UCSD-AML1 (cell line): ENCODE results near the gene ORAI3.

ENCODE experiments used
- DNase-seq: peaks from one replicate; lab custom pipeline; 2025; ENCODE audit not compliant: unreplicated experiment; lab: John Stamatoyannopoulos, UW

The ORAI3 gene

GRCh38 chr16:30987581-30988190, 38.8 kb downstream of the ORAI3 start:
- DNase-seq = no peak

- DNase-seq = no peak
Measured at GRCh38 chr16:30989469-30990047, 40.7 kb downstream of the ORAI3 start.

DNA sequence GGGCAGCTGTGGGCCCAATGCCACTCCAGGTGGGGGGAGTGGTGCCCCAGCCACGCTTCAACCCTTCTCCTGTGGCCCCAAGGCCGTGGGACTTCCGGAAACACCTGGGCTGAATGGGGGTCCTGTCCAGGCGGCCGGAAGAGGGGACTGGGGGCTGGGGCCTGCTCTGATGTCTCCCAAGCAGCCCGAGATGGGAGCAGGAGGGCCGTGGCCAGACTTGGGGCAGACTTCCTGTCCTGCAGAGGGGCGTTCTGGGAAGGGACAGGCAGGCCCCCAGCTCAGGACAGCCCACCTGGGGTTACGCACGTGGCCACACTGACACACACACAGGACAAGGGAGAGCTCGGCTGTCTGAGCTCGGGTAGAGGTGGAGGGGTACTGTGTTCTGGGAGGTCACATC, 41.2 kb downstream of the ORAI3 start:
- DNase-seq = no peak

- no peak for DNase-seq
Measured at GRCh38 chr16:30991052-30991451, 42.2 kb downstream of the ORAI3 start.

DNA sequence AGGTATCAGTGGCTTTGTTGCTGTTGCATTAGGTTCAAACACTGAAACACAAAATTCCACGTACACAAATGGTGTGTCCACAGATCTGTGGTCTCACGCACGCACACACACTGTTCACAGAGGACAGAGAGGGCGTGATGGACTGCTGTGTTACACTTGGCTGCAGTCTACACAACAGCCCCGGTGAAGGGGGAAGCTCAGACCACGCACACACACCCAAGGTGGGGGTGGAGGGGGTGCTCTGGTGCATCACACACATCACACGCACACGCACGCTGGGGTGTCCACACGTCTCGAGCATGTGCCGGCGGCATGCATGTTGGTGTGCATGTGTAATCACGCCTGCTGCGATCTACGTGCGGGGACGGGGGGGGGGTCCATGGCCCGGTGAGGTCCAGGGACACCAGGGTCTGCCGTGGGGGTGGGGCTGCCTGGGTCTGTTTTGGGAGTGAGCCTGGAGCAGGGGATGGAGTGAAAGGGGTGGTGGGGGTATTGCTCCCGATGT, 43.5 kb downstream of the ORAI3 start:
- no peak for DNase-seq

DNA sequence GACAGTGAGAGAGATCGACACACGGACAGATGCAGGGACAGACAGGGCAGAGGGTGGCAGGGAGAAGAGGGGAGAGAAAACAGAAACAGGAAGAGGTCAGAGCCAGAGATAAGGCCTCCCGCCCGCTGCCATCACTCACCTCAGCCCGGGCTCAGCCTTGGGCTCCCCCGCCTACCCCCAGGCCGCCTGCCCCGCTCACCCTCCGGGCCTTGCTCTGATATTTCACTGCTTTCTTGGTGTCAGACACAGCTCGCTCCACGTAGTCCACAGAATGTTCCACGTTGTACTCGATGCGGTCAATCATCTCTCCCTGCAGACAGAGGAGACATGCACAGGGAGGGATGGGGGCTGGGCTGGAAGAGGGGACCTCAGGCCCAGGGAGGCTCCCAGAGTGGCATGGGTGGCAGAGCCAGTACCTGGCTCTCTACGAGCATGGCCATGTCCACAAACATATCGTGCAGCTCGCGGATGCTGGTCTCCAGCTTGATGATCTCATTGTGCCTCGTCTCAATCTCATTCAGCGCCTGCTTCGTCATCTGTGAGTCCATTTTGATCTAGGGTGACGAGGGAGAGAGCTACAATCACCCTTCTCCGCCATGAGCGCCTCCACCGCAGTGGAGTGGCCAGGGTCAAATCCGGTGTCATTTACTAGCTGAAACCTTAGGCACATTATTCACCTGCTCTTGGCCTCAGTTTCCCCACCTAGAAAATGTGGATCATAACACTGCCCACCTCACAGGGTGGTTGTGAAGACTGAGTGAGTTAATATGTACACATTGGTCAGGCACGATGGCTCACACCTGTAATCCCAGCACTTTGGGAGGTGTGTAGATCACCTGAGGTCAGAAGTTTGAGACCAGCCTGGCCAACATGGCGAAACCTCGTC, 44.3 kb downstream of the ORAI3 start:
- DNase-seq = no peak

DNA sequence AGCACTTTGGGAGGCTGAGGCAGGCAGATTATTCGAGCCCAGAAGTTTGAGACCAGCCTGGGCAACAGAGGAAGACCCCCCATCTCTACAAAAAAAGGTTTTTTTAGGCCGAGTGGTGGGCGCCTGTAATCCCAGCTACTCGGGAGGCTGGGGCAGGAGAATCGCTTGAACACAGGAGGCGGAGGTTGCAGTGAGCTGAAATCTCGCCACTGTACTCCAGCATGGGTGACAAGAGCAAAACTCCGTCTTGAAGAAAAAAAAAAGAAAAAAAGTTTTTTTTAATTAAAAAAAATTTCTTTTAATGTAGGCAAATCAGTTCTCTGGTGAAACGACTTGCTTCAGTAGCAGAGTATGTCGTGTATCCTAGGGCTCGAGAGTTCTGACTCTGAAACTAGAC, 47.1 kb downstream of the ORAI3 start:
- no peak for DNase-seq

- no peak for DNase-seq
Measured at GRCh38 chr16:30996324-30996984, 47.6 kb downstream of the ORAI3 start.

DNA sequence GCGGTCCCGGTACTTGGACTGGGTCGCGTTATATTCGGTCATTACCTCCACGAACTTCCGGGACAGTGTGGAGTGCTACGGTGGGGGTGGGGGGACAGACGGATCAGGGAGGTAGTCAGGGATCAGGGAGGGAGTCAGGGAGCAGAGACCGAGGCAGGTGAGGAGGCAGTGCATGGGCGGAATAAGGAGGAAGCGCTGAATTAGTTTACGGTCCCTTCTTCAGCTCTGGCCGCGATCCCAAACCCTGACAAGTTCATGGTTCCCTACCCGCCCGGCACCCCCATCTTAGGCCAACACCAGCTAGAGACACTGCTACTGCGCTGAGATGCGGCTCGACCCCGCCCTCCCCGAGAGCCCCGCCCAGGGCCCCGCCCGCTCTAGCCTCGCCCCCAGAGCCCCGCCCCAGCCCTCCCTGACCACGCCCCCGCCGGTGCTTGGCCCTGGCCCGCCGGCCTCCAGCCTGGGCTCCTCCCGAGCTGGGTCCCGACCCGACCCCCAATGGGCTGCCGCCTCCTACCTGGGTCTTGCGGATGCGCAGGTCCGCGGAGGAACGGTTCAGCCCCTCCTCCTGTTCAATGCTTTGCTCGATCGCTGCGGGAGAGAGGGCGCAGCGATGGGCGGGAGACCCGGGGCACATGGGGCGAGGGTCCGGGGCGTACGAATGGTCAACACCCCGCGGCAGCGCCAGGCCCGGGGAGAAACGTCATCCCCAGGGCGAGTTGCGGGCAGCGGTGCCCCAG, 48.3 kb downstream of the ORAI3 start:
- peak; percentile 35 for DNase-seq

DNA sequence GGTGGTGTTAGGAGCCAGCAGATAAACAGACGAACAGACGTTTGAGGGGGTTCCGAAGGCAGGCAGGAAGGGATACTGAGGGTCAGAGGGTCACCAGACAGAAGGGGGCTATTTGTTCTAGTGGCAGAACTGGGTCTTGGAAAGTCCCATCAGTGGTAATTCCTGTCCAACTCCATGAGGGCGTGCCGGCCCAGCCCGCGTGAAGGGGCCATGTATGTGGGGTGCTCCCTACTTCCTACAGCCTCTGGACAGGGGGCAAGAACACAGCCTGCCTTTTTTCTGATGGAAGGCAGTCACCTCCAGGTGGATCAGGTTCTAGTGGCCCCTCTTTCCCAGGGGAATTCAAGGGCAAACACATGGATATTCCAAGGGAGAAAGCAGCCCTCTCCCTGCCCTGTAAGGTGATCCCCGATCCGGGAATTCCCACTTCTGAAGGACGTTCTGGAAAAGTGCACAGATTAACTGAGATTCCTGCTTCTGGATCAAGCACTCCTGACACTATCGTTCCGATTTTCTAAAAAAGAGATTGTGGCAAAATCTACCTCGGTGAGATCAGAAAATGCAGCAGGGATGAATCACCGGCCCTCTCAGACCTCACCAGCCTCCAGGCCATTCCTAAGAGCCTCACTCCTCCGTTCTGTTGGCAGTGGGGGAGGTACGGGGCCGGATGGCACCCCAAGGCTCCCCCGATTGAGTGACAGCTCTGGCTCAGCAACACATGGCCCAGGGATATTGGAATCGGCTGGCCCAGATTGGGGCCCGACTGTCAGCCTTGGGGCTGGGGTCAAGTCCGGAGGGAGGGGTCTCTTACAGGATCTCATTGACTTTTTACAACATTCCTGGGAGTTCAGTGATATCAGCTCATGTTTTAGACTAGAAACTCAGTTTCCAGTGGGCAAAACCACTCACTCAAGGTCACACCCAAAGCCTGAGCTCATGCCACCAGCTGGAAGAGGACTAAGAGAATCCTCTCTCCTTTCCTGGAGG, 49.1 kb downstream of the ORAI3 start:
- no peak for DNase-seq

DNA sequence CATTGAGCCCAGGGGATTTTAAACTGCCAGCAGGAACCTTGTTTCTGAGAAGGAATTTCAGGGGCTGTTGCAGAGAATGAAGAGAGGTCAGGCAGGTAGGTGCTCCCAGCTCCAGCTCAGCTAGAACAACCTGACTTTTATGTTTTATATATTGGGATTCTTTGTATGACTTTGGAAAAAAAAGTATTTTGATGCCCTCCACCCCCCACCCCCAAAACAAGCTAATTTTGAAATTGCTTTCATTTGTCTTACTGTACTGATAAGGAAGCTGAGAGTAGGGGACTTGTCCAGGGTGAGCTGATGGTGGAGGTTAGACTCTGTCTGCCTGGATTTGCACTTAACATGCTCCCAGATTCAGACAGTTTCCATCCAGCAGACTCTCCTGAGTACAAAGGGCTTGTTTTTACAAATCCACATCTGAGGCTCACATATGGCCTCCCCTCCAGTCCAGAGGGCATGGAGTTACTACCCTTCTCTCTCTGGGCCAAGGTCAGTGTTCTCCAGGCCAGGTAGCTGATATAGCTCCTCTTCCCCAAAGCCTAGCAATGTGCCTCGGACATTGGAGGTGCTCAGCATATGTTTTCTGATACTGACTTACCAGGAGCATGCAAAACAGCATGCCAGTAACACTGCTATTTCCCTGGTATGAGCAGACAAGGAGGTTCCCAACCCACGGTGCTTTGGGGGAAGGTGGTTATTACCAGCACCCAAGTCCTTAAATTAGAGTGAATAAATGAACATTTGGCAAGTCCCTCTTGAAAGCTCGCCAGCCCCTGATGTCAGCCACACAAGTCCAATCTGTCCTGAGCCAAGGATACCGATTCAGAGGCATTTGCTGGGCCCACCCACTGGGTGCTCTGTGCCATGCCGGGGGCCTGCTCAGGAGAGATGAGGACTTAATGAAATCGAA, 50.2 kb downstream of the ORAI3 start:
- no peak for DNase-seq

- DNase-seq = no peak
Measured at GRCh38 chr16:31000671-31001382, 52.0 kb downstream of the ORAI3 start.

- no peak for DNase-seq
Measured at GRCh38 chr16:31001507-31002249, 52.8 kb downstream of the ORAI3 start.

- no peak for DNase-seq
Measured at GRCh38 chr16:31002250-31002700, 53.4 kb downstream of the ORAI3 start.

- DNase-seq = no peak
Measured at GRCh38 chr16:31002862-31003341, 54.0 kb downstream of the ORAI3 start.

DNA sequence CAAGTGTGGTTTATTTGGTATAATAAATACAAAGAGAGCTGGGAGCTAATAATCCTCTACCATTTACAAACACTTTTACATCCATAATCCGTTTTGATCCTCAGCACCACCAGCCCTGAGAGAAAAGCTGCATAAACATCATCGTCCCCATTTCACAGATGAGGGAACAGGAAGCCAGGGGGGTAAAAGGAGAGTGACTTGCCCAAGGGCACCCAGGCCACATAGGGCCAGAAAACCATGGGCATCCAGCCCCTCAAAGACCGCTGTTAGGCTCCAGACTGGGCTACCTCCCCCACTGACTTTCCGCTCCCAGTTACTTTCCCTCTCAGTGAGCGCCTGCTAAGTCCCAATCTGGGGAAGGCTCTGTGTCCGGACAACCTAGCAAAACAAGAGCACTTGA, 54.9 kb downstream of the ORAI3 start:
- DNase-seq = no peak
